ENCODE measurements around the gene AHSP.
"Not testable (repeated sequence)": the region's sequence is repeated elsewhere in the genome, so short reads cannot be mapped to it uniquely, and the experiment has no call there.

Gene AHSP

GRCh38 chr16:31527734-31528274 is at the start of gene AHSP:
Gene AHSP, plus strand, starts transcription at chr16:31527900. Its CDS starts 240 bp downstream, at chr16:31528140.
- DNase-seq, result no peak
- intact Hi-C loops (cut with DNase I), result no loop called here

- intact Hi-C loops (cut with DNase I), result no loop called here
- no peak for DNase-seq
These were observed 48.7 kb upstream of the AHSP start for GRCh38 chr16:31478956-31479355.

- DNase-seq, result no peak
- intact Hi-C loops (cut with DNase I), result no loop called here
These were observed 47.9 kb upstream of the AHSP start for GRCh38 chr16:31479751-31480150.

GRCh38 chr16:31480851-31481536 is 46.7 kb upstream of the AHSP start:
- intact Hi-C loops (cut with DNase I), result no loop called here
- DNase-seq, result no peak

GRCh38 chr16:31483081-31483480 is 44.6 kb upstream of the AHSP start, which contains the start of gene SLC5A2:
Gene SLC5A2, plus strand, starts transcription at chr16:31483123. Its CDS starts 14 bp downstream, at chr16:31483137.
- intact Hi-C loops (cut with DNase I), result no loop called here
- DNase-seq, result no peak

GRCh38 chr16:31484048-31484447 is 43.7 kb upstream of the AHSP start:
- intact Hi-C loops (cut with DNase I); DNase-seq: not testable (repeated sequence)

- DNase-seq, result no peak
- intact Hi-C loops (cut with DNase I), result no loop called here
These were observed 43.1 kb upstream of the AHSP start for GRCh38 chr16:31484491-31485171.

- intact Hi-C loops (cut with DNase I), result no loop called here
- no peak for DNase-seq
These were observed 42.1 kb upstream of the AHSP start for GRCh38 chr16:31485571-31485970.

GRCh38 chr16:31486045-31486444 is 41.7 kb upstream of the AHSP start:
- no peak for DNase-seq
- intact Hi-C loops (cut with DNase I), result no loop called here

GRCh38 chr16:31487071-31487719 is 40.5 kb upstream of the AHSP start:
- intact Hi-C loops (cut with DNase I), result no loop called here
- DNase-seq, result no peak

GRCh38 chr16:31487720-31488467 is 39.8 kb upstream of the AHSP start:
- peak in 30 of 42 donors; percentile 16 to 61 (median 40) for DNase-seq
- intact Hi-C loops (cut with DNase I), result no loop called here

GRCh38 chr16:31488468-31489297 is 39.0 kb upstream of the AHSP start:
- no peak for DNase-seq
- intact Hi-C loops (cut with DNase I), result no loop called here

- DNase-seq, result no peak
- intact Hi-C loops (cut with DNase I), result no loop called here
These were observed 38.5 kb upstream of the AHSP start for GRCh38 chr16:31489298-31489564.

GRCh38 chr16:31489616-31490584 is 37.8 kb upstream of the AHSP start:
- no peak for DNase-seq
- intact Hi-C loops (cut with DNase I), result no loop called here

GRCh38 chr16:31491778-31492418 is 35.8 kb upstream of the AHSP start:
- no peak for DNase-seq
- intact Hi-C loops (cut with DNase I), result no loop called here

GRCh38 chr16:31493506-31494125 is 34.1 kb upstream of the AHSP start:
- intact Hi-C loops (cut with DNase I), result no loop called here
- DNase-seq, result no peak

GRCh38 chr16:31496670-31497069 is 31.0 kb upstream of the AHSP start:
- no peak for DNase-seq

More at GRCh38 chr16:31496670-31497069, 31.0 kb upstream of the AHSP start:
- intact Hi-C loops (cut with DNase I), result no loop called here
